T-helper 17 cell (primary cell): Measurements from ENCODE around the gene ZNF444. TPM values are rescaled to one million over a fixed set of nuclear protein-coding genes. Genes with fewer than 3 reads are reported as not detected.
"Not testable (repeated sequence)": the region's sequence is repeated elsewhere in the genome, so short reads cannot be mapped to it uniquely, and the experiment has no call there.

Source experiments
- ATAC-seq: fragments of 150-1000 bp; cut with Tn5 transposase; 2 replicates; pipeline ENCODE4 v1.10.0; 2021; ENCODE audit warnings: mild to moderate bottlenecking, moderate library complexity
- DNase-seq, 3 donors: peaks; one replicate each; pipeline versions ENCODE4 v3.0.0 to v3.0.0-alpha.2; 2020 to 2021
- H3K9me3 ChIP-seq: one replicate; pipeline ENCODE4 v1.7.0; 2013; ENCODE audit warnings: low read length, mild to moderate bottlenecking; ENCODE audit not compliant: control insufficient read depth, poor library complexity, severe bottlenecking
- H3K27ac Mint-ChIP-seq: one replicate; pipeline ENCODE4 v1.8.0; 2022; ENCODE audit warnings: mild to moderate bottlenecking, moderate library complexity, mixed read lengths
- H3K27me3 Mint-ChIP-seq: one replicate; pipeline ENCODE4 v1.8.0; 2022; ENCODE audit warnings: mixed read lengths
- H3K36me3 Mint-ChIP-seq: one replicate; pipeline ENCODE4 v1.8.0; 2022; ENCODE audit warnings: low read depth, mixed read lengths
- H3K4me1 Mint-ChIP-seq: one replicate; pipeline ENCODE4 v1.8.0; 2022; ENCODE audit warnings: mild to moderate bottlenecking, mixed read lengths
- H3K4me3 Mint-ChIP-seq: one replicate; pipeline ENCODE4 v1.8.0; 2022; ENCODE audit warnings: mild to moderate bottlenecking, moderate library complexity, mixed read lengths
- total RNA-seq, 4 donors: library from RNA in 2 of 4; stranded (reverse) in 2 of 4; gene quantifications; one replicate each; pipeline ENCODE4 v1.2.3 and lab custom pipeline; 2022 to 2026

Gene ZNF444
- total RNA-seq, 2 donors from 2014 or later = 12.3 to 16.7 TPM

DNA sequence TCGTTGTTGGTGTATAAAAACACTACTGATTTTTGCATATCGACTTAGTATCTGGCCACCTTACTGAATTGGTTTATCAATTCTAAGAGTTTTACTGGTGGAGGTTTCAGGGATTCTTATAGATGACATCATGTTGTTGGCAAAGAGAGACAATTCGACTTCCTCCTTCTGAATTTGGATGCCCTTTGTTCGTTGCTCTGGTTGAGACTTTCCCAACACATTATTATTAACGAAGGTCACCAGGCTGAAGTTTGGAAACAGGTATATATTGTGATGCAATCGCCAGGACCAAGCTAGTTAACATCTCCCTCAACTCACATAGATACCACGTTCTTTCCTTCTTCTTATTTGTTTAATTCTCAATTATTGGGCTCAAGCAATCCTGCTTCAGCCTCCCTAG lies 58.6 kb downstream of the ZNF444 start:
- Mint-ChIP-seq H3K4me3 (no peak overlapping the region), H3K36me3 (no peaks in the 10 kb centered on the region), H3K4me1 (no peaks in the 10 kb centered on the region), H3K27me3 (peaks cover 16% of the 10 kb centered on the region), H3K27ac (no peak overlapping the region)
- H3K9me3 ChIP-seq = no peaks in the 10 kb centered on the region
- no peak for ATAC-seq
- DNase-seq = no peak

DNA sequence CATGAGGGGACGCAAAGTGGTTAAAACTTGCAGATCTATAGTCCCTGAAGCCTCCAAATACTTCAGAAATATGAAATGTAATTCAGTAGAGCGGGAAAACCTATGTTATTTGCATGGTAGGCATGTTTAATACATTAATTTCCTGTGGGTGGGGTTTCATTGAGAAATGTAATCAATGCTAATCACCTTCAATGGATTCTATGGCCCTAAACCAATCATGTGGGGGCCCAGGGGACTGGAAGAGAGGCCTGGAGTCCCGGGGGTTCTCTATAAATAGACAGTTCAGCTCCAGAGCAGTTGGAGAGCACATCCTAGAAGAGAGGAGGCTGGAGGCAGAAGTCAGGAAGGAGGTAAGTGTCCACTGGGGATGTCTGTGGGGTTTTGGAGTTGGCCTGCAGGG lies 60.9 kb downstream of the ZNF444 start, which contains the start of gene ZSCAN5C:
ZSCAN5C (plus strand) TSS at position 301 of the 400 bp plus-strand sequence. CDS start 3,641 bp downstream, outside the sequence.
- H3K4me1 Mint-ChIP-seq = no peaks in the 10 kb centered on the region

DNA sequence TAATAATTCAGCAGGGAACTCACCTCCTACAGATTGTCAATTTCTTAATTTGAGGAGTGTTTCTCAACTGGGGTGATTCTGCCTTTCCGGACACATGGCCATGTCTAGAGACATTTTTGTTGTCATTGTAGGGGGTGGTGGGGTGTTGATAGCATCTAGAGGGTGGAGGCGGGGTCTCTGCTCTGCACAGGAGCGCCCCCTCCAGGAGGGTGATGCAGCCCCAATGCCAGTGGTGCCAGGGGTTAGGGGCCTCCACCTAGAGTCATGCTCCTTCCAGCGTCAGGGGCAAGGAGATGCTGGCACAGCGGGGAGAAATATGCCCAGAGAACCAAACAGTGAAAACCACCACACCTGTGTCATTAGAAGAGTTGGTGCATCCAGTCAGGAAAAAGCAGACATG lies 66.5 kb downstream of the ZNF444 start:
- H3K4me3 Mint-ChIP-seq, H3K4me1 Mint-ChIP-seq, ATAC-seq, H3K27ac Mint-ChIP-seq, DNase-seq, H3K9me3 ChIP-seq, H3K36me3 Mint-ChIP-seq: not testable (repeated sequence)
- H3K27me3 Mint-ChIP-seq = peaks cover 44% of the 10 kb centered on the region

More for the DNA sequence above, 60.9 kb downstream of the ZNF444 start, which contains the start of gene ZSCAN5C:
- H3K36me3 Mint-ChIP-seq = no peaks in the 10 kb centered on the region
- ATAC-seq (no peak), DNase-seq (no peak)
- H3K27ac Mint-ChIP-seq = no peak within 1 kb of the TSS
- no peak within 1 kb of the TSS for H3K4me3 Mint-ChIP-seq
- H3K27me3 Mint-ChIP-seq = peaks cover 34% of the 10 kb centered on the region
- H3K9me3 ChIP-seq = no peaks in the 10 kb centered on the region

DNA sequence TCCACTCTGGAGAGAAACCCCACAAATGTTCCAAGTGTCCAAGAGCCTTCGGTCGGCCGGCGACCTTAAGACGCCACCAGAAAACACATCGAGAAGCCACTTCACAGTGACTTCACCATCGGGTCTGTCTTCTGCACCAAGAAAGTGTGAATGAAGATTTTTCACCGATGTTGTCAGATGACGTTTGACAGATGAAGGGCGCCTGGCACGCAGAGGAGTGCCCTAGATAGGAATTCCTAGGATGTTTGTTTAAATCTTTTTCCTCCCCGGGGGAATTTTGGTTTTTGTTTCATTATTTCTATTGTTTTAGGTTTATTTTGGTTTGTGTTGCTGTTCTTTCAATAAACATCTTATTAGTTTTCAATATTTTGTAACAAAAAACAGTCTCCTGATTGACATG lies 68.0 kb downstream of the ZNF444 start:
- no peaks in the 10 kb centered on the region for H3K4me1 Mint-ChIP-seq
- no peak overlapping the region for H3K4me3 Mint-ChIP-seq
- ATAC-seq (no peak), DNase-seq (no peak)
- H3K27ac Mint-ChIP-seq = no peak overlapping the region
- H3K27me3 Mint-ChIP-seq = peaks cover 48% of the 10 kb centered on the region
- H3K36me3 Mint-ChIP-seq = no peaks in the 10 kb centered on the region
- no peaks in the 10 kb centered on the region for H3K9me3 ChIP-seq

DNA sequence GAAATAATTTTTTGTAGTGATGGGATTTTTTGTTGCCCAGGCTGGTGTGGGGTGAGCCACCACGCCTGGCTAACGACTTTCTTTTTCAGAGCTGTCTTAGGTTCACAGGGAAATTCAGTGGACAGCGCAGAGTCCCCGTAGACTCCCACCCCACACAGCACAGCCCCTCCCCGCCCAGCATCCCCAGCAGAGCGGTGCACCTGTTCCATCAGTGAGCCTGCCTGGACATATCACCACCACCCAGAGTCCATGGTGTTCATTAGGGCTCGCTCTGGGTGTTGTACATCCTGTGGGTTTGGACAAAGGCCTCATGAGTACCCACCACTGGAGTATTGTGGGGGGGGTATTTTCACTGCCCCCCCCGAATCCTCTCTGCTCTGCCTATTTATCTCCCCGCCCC lies 68.9 kb downstream of the ZNF444 start:
- not testable (repeated sequence) for H3K27ac Mint-ChIP-seq, H3K4me1 Mint-ChIP-seq, ATAC-seq, H3K4me3 Mint-ChIP-seq, H3K36me3 Mint-ChIP-seq, H3K9me3 ChIP-seq, DNase-seq
- H3K27me3 Mint-ChIP-seq = peaks cover 56% of the 10 kb centered on the region

Other genes with a start within 250 kb of the ZNF444 start
- gene NLRP13, start 209.0 kb upstream of the ZNF444 start, total RNA-seq = not detected
- gene NLRP8, start 193.5 kb upstream of the ZNF444 start, total RNA-seq = not detected
- gene NLRP5, start 154.5 kb upstream of the ZNF444 start, total RNA-seq = not detected
- 10 to 100 TPM; 17.2 to 22.2 TPM for gene ZNF787, start 20.0 kb upstream of the ZNF444 start, total RNA-seq
- not detected for gene GALP, start 34.7 kb downstream of the ZNF444 start, total RNA-seq
- not detected for gene ZSCAN5B, start 56.5 kb downstream of the ZNF444 start, total RNA-seq
- not detected for gene ZSCAN5C, start 61.0 kb downstream of the ZNF444 start, total RNA-seq
- gene EDDM13, start 131.5 kb downstream of the ZNF444 start, total RNA-seq = not detected
- 10 to 100 TPM in 1 of 2 donors, 1 to 10 TPM in 1; 9.1 to 11.1 TPM for gene ZSCAN5A, start 173.6 kb downstream of the ZNF444 start, total RNA-seq